Transverse colon (tissue), 4 donors: ENCODE data around the gene C19orf53. TPM values are rescaled to one million over a fixed set of nuclear protein-coding genes. Genes with fewer than 3 reads are reported as not detected.

Experiments used
- DNase-seq: peaks from one replicate; pipeline ENCODE4 v3.0.0-alpha.2; 2019
- H3K27ac ChIP-seq, 4 donors: fragments of 200-600 bp; sonication (generic); 2 replicates each; pipeline ENCODE4 v1.5.1; 2016 to 2018; ENCODE audit warnings: inconsistent platforms in 4 of 4
- H3K27me3 ChIP-seq: fragments of 200-600 bp; sonication (generic); 2 replicates; pipeline ENCODE4 v1.5.1; 2017; ENCODE audit warnings: inconsistent platforms
- H3K36me3 ChIP-seq, 4 donors: fragments of 200-600 bp; sonication (generic); 2 replicates each; pipeline ENCODE4 v1.5.1; 2017 to 2019; ENCODE audit warnings: inconsistent platforms in 4 of 4
- H3K4me1 ChIP-seq, 4 donors: fragments of 200-600 bp; sonication (generic); 2 replicates each; pipeline ENCODE4 v1.5.1; 2017 to 2020; ENCODE audit warnings: inconsistent platforms in 4 of 4
- H3K4me3 ChIP-seq, 4 donors: fragments of 200-600 bp; sonication (generic); 1 replicate in 1 of 4; 2 replicates in 3 of 4; pipeline versions ENCODE4 v1.5.1 to v1.6.1; 2017 to 2019; ENCODE audit warnings: inconsistent platforms in 4 of 4
- H3K9me3 ChIP-seq, 2 donors: fragments of 200-600 bp; sonication (generic); 2 replicates each; pipeline ENCODE4 v1.5.1; 2017 to 2019; ENCODE audit warnings: inconsistent platforms in 2 of 2
- CTCF ChIP-seq, 5 experiments: fragments of 200-600 bp in 3 of 5; fragments of 450-650 bp in 2 of 5; sonication (generic) in 3 of 5; IDR thresholded peaks; 1 replicate in 2 of 5; 2 replicates in 3 of 5; pipeline ENCODE4 v1.5.1; 2016 to 2017; ENCODE audit warnings: antibody characterized with exemption in 5 of 5, inconsistent platforms in 3 of 5, mild to moderate bottlenecking in 2 of 5, moderate library complexity in 1 of 5
- EP300 ChIP-seq: sonication (generic); formaldehyde crosslinking; IDR thresholded peaks from one replicate; pipeline ENCODE4 v1.6.1; 2017; ENCODE audit warnings: antibody characterized with exemption, low read depth
- POLR2A ChIP-seq: fragments of 450-650 bp; IDR thresholded peaks from one replicate; pipeline ENCODE4 v1.6.1; 2016; ENCODE audit warnings: antibody characterized with exemption, mild to moderate bottlenecking, moderate library complexity
- POLR2AphosphoS5 ChIP-seq, 3 donors: sonication (generic); formaldehyde crosslinking; IDR thresholded peaks; one replicate each; pipeline ENCODE4 v1.6.1; 2016; ENCODE audit warnings: antibody characterized with exemption in 3 of 3
- WGBS, 2 donors: methylation state at CpG; one replicate each; pipeline ENCODE4 v1.1.5; 2018; ENCODE audit warnings: low coverage in 1 of 2; 5-methylcytosine and 5-hydroxymethylcytosine counted together
- in situ Hi-C, 4 donors: fragments of 200-750 bp; cut with MboI; loops; one replicate each; pipeline versions ENCODE4 v1.15.0 to v1.15.1; 2017; ENCODE audit warnings: low sequenced_read_pairs in 3 of 4, low pct_ligation_motif_present in 1 of 4, low pct_unique_long_range_greater_than_20kb in 1 of 4
- intact Hi-C: fragments of 100-400 bp; cut with DNase I; formaldehyde crosslinking; loops from one replicate; pipeline ENCODE4 v1.15.1; 2023; ENCODE audit warnings: low total_unique reads
- total RNA-seq, 4 donors: library from RNA; depleted of rRNA; stranded (reverse); fragments of >200 nt; gene quantifications; one replicate each; pipeline ENCODE4 v1.1.0, GENCODE V29; 2016

C19orf53 gene
- total RNA-seq, 4 donors from 2014 or later = 48.6 to 111 (median 94.2) TPM

- Histone ChIP-seq H3K36me3 (peaks cover 0 to 9% (median 0%) of the 10 kb centered on the region in 4 donors), H3K4me1 (no peaks in the 10 kb centered on the region), H3K27ac (no peak overlapping the region), H3K9me3 (no peaks in the 10 kb centered on the region), H3K27me3 (no peaks in the 10 kb centered on the region), H3K4me3 (no peak overlapping the region)
- DNase-seq = no peak
- WGBS, 2 donors = 95% methylated on average over 3 of the region's 3 CpGs; no CpG with 5 or more reads in 1 of the 2 donors
- intact Hi-C loops = no loop called here
- in situ Hi-C loops = no loop called here
- no peak for TF ChIP-seq EP300
- TF ChIP-seq POLR2AphosphoS5 (IDR thresholded peaks at IDR 0.05) = no peak
- TF ChIP-seq POLR2A = no peak
- no peak for TF ChIP-seq CTCF (IDR thresholded peaks at IDR 0.05)
Observed at GRCh38 chr19:13806728-13807127, 32.5 kb downstream of the C19orf53 start.

- WGBS, 2 donors = 83 to 96% methylated on average over 2 to 3 of the region's 3 CpGs
- Histone ChIP-seq H3K27ac (no peak overlapping the region), H3K9me3 (no peaks in the 10 kb centered on the region), H3K36me3 (peaks cover 0 to 9% (median 0%) of the 10 kb centered on the region in 4 donors), H3K4me1 (no peaks in the 10 kb centered on the region), H3K27me3 (no peaks in the 10 kb centered on the region), H3K4me3 (no peak overlapping the region)
- in situ Hi-C loops (no loop called here), intact Hi-C loops (no loop called here)
- TF ChIP-seq EP300 = no peak
- TF ChIP-seq POLR2AphosphoS5 (IDR thresholded peaks at IDR 0.05) = no peak
- TF ChIP-seq CTCF (IDR thresholded peaks at IDR 0.05) = no peak
- TF ChIP-seq POLR2A = no peak
- DNase-seq = no peak
Observed at GRCh38 chr19:13807421-13808021, 33.3 kb downstream of the C19orf53 start.

DNA sequence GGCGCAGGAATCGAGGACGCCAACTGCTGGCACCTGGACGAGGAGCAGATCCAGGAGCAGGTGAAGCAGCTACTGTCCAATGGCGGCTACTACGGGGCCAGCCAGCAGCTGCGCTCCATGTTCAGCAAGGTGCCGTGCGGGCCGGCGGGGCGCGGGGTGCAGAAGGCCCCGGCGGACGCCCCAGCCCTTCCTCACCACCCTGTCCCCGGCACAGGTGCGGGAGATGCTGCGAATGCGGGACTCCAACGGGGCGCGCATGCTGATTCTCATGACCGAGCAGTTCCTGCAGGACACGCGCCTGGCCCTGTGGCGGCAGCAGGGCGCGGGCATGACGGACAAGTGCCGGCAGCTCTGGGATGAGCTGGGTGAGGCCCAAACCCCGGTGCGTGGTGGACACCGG is 34.6 kb downstream of the C19orf53 start:
- in situ Hi-C loops (no loop called here), intact Hi-C loops (no loop called here)
- no peaks in the 10 kb centered on the region for H3K4me1 ChIP-seq
- H3K36me3 ChIP-seq = peaks cover 0 to 9% (median 0%) of the 10 kb centered on the region in 4 donors
- no peak for DNase-seq
- WGBS, 2 donors = 99% methylated on average over 27 of the region's 34 CpGs; no CpG with 5 or more reads in 1 of the 2 donors
- no peaks in the 10 kb centered on the region for H3K27me3 ChIP-seq
- no peak overlapping the region for H3K4me3 ChIP-seq
- H3K27ac ChIP-seq = no peak overlapping the region
- TF ChIP-seq POLR2A = no peak
- no peak for TF ChIP-seq POLR2AphosphoS5 (IDR thresholded peaks at IDR 0.05)
- no peak for TF ChIP-seq CTCF (IDR thresholded peaks at IDR 0.05)
- TF ChIP-seq EP300 = no peak
- H3K9me3 ChIP-seq = no peaks in the 10 kb centered on the region

- Histone ChIP-seq H3K36me3 (peaks cover 0 to 12% (median 0%) of the 10 kb centered on the region in 4 donors), H3K27me3 (no peaks in the 10 kb centered on the region), H3K9me3 (no peaks in the 10 kb centered on the region), H3K27ac (no peak overlapping the region), H3K4me1 (no peaks in the 10 kb centered on the region), H3K4me3 (no peak overlapping the region)
- TF ChIP-seq POLR2AphosphoS5 (IDR thresholded peaks at IDR 0.05) (no peak), CTCF (IDR thresholded peaks at IDR 0.05) (no peak), POLR2A (no peak), EP300 (no peak)
- 97 to 100% methylated on average over 2 to 11 of the region's 11 CpGs for WGBS, 2 donors
- DNase-seq = no peak
- in situ Hi-C loops (no loop called here), intact Hi-C loops (no loop called here)
Observed at GRCh38 chr19:13812544-13812943, 38.3 kb downstream of the C19orf53 start.
